ENCODE results near the gene LILRA6. TPM values are rescaled to one million over a fixed set of nuclear protein-coding genes. Genes with fewer than 3 reads are reported as not detected.
"Not testable (repeated sequence)": the region's sequence is repeated elsewhere in the genome, so short reads cannot be mapped to it uniquely, and the experiment has no call there.

The LILRA6 gene
- polyA plus RNA-seq (not detected in 2 replicates), polyA minus RNA-seq (not detected in 2 replicates)

GRCh38 chr19:54242646-54243045, at the start of gene LILRA6:
Gene LILRA6 (minus strand): TSS chr19:54242790.
- not testable (repeated sequence) for H3K36me3 ChIP-seq (ENCODE audit: insufficient read depth, low read length); H3F3A ChIP-seq (ENCODE audit: insufficient read depth, low read length, poor library complexity, severe bottlenecking); H3K9ac ChIP-seq (ENCODE audit: low read length); H3K9me2 ChIP-seq (ENCODE audit: insufficient read depth, low read length); H3K9me3 ChIP-seq (ENCODE audit: low read length); H2AFZ ChIP-seq (ENCODE audit: low read depth, low read length); H3K4me3 ChIP-seq (ENCODE audit: low read length); H4K20me1 ChIP-seq (ENCODE audit: insufficient read depth); H3K27ac ChIP-seq (ENCODE audit: low read length); H3K4me2 ChIP-seq (ENCODE audit: low read length); H3K79me2 ChIP-seq (replicated peaks; ENCODE audit: insufficient read depth, low read length); H3K27me3 ChIP-seq (ENCODE audit: insufficient read depth, low read depth, low read length)

DNA sequence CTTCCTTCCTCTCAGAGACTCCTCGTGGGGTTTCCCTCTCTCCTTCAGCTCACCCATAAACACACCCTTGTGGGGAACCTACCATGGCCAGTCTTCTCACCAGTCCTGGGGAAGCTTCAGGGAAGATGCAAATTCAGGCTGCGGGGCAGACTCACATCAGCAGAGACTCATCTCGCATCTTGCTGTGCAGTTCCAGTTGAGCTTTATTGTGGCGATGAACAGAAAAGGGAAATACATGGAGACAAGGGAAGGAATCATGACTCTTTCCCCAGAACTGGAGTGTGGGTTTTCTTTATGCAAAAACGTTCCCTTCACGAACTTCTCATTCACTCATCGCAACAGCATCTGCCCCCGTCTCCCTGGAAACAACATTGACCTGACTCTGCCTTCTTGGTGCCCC, 46.6 kb upstream of the LILRA6 start:
- H3K79me2 ChIP-seq (replicated peaks; ENCODE audit: insufficient read depth, low read length); H3K9me2 ChIP-seq (ENCODE audit: insufficient read depth, low read length); H3K4me2 ChIP-seq (ENCODE audit: low read length); H3K9ac ChIP-seq (ENCODE audit: low read length); H3K4me3 ChIP-seq (ENCODE audit: low read length); H3K36me3 ChIP-seq (ENCODE audit: insufficient read depth, low read length); H4K20me1 ChIP-seq (ENCODE audit: insufficient read depth); H3K9me3 ChIP-seq (ENCODE audit: low read length); H3K27me3 ChIP-seq (ENCODE audit: insufficient read depth, low read depth, low read length); H3F3A ChIP-seq (ENCODE audit: insufficient read depth, low read length, poor library complexity, severe bottlenecking); H3K27ac ChIP-seq (ENCODE audit: low read length); H2AFZ ChIP-seq (ENCODE audit: low read depth, low read length): not testable (repeated sequence)

DNA sequence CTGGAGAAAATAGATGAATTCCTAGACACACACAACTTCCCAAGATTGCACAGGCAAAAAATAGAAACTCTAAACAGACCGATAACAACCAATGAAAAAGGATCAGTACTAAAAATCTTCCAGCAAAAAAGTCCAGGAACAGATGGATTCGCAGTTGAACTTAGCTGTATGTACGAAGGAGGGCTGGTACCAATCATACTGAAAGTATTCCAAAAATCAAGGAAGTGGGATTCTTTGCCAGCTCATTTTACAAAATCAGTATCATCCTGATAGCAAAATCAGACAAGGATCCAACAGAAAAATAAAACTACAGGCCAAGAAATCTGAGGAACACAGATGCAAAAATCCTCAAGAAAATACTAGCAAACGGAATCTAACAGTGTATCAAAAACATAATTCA, 44.9 kb upstream of the LILRA6 start:
- H3K27me3 ChIP-seq (ENCODE audit: insufficient read depth, low read depth, low read length), result no peaks in the 10 kb centered on the region
- H3K4me2 ChIP-seq (ENCODE audit: low read length), result no peak overlapping the region
- no peaks in the 10 kb centered on the region for H3K9me3 ChIP-seq (ENCODE audit: low read length)
- no peaks in the 10 kb centered on the region for H4K20me1 ChIP-seq (ENCODE audit: insufficient read depth)
- no peak overlapping the region for H2AFZ ChIP-seq (ENCODE audit: low read depth, low read length)
- H3K36me3 ChIP-seq (ENCODE audit: insufficient read depth, low read length), result no peaks in the 10 kb centered on the region
- H3K9me2 ChIP-seq (ENCODE audit: insufficient read depth, low read length), result no peaks in the 10 kb centered on the region
- H3K27ac ChIP-seq (ENCODE audit: low read length), result no peak overlapping the region
- no peaks in the 10 kb centered on the region for H3K79me2 ChIP-seq (replicated peaks; ENCODE audit: insufficient read depth, low read length)
- no peaks in the 10 kb centered on the region for H3F3A ChIP-seq (ENCODE audit: insufficient read depth, low read length, poor library complexity, severe bottlenecking)
- no peak overlapping the region for H3K9ac ChIP-seq (ENCODE audit: low read length)
- no peak overlapping the region for H3K4me3 ChIP-seq (ENCODE audit: low read length)
- TF ChIP-seq, protein P1, sequence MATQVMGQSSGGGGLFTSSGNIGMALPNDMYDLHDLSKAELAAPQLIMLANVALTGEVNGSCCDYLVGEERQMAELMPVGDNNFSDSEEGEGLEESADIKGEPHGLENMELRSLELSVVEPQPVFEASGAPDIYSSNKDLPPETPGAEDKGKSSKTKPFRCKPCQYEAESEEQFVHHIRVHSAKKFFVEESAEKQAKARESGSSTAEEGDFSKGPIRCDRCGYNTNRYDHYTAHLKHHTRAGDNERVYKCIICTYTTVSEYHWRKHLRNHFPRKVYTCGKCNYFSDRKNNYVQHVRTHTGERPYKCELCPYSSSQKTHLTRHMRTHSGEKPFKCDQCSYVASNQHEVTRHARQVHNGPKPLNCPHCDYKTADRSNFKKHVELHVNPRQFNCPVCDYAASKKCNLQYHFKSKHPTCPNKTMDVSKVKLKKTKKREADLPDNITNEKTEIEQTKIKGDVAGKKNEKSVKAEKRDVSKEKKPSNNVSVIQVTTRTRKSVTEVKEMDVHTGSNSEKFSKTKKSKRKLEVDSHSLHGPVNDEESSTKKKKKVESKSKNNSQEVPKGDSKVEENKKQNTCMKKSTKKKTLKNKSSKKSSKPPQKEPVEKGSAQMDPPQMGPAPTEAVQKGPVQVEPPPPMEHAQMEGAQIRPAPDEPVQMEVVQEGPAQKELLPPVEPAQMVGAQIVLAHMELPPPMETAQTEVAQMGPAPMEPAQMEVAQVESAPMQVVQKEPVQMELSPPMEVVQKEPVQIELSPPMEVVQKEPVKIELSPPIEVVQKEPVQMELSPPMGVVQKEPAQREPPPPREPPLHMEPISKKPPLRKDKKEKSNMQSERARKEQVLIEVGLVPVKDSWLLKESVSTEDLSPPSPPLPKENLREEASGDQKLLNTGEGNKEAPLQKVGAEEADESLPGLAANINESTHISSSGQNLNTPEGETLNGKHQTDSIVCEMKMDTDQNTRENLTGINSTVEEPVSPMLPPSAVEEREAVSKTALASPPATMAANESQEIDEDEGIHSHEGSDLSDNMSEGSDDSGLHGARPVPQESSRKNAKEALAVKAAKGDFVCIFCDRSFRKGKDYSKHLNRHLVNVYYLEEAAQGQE (IDR thresholded peaks at IDR 0.05; ENCODE audit: borderline replicate concordance), result no peak
- TF ChIP-seq TAF1 (IDR thresholded peaks at IDR 0.05; ENCODE audit: low read depth) (no peak), POLR2AphosphoS5 (IDR thresholded peaks at IDR 0.05) (no peak), EZH2 (IDR thresholded peaks at IDR 0.05; ENCODE audit: borderline replicate concordance, insufficient read depth, low read length, poor library complexity, severe bottlenecking) (no peak), MXI1 (conservative IDR thresholded peaks at IDR 0.05; ENCODE audit: poor library complexity, severe bottlenecking) (no peak), SMC3 (conservative IDR thresholded peaks at IDR 0.05; ENCODE audit: poor library complexity) (no peak), EP300 (conservative IDR thresholded peaks at IDR 0.05; ENCODE audit: poor library complexity, severe bottlenecking) (no peak), RAD21 (conservative IDR thresholded peaks at IDR 0.05) (no peak)
- TF ChIP-seq, protein P2, sequence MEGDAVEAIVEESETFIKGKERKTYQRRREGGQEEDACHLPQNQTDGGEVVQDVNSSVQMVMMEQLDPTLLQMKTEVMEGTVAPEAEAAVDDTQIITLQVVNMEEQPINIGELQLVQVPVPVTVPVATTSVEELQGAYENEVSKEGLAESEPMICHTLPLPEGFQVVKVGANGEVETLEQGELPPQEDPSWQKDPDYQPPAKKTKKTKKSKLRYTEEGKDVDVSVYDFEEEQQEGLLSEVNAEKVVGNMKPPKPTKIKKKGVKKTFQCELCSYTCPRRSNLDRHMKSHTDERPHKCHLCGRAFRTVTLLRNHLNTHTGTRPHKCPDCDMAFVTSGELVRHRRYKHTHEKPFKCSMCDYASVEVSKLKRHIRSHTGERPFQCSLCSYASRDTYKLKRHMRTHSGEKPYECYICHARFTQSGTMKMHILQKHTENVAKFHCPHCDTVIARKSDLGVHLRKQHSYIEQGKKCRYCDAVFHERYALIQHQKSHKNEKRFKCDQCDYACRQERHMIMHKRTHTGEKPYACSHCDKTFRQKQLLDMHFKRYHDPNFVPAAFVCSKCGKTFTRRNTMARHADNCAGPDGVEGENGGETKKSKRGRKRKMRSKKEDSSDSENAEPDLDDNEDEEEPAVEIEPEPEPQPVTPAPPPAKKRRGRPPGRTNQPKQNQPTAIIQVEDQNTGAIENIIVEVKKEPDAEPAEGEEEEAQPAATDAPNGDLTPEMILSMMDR (IDR thresholded peaks at IDR 0.05; ENCODE audit: poor library complexity, severe bottlenecking), result no peak

DNA sequence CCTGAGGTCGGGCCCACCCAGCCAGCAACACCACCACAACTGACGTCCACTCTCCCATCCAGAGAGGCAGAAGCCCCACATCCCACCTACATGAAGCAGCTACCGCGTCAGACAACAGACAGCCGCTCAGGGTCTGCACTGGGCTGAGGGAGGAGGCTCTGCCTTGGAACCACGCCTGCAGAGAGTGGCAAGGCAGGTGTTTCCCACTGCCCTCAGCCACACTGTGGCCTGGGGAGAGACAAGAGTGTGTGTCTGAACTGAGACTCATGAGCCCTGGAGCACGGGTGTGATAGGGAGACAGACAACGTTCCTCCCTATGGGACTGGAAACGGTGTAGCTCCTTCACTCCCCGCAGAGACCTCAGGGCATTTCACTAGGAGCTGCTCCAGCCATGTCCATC, 43.7 kb upstream of the LILRA6 start:
- H3K79me2 ChIP-seq (replicated peaks; ENCODE audit: insufficient read depth, low read length); H3F3A ChIP-seq (ENCODE audit: insufficient read depth, low read length, poor library complexity, severe bottlenecking); H3K36me3 ChIP-seq (ENCODE audit: insufficient read depth, low read length); H4K20me1 ChIP-seq (ENCODE audit: insufficient read depth); H3K4me3 ChIP-seq (ENCODE audit: low read length); H3K9me3 ChIP-seq (ENCODE audit: low read length); H3K9ac ChIP-seq (ENCODE audit: low read length); H3K27ac ChIP-seq (ENCODE audit: low read length); H3K9me2 ChIP-seq (ENCODE audit: insufficient read depth, low read length); H3K27me3 ChIP-seq (ENCODE audit: insufficient read depth, low read depth, low read length); H3K4me2 ChIP-seq (ENCODE audit: low read length); H2AFZ ChIP-seq (ENCODE audit: low read depth, low read length): not testable (repeated sequence)

GRCh38 chr19:54285427-54286056, 43.0 kb upstream of the LILRA6 start:
- not testable (repeated sequence) for H3K4me2 ChIP-seq (ENCODE audit: low read length); H4K20me1 ChIP-seq (ENCODE audit: insufficient read depth); H3K27ac ChIP-seq (ENCODE audit: low read length); H3K9ac ChIP-seq (ENCODE audit: low read length); H3F3A ChIP-seq (ENCODE audit: insufficient read depth, low read length, poor library complexity, severe bottlenecking); H3K36me3 ChIP-seq (ENCODE audit: insufficient read depth, low read length); H3K27me3 ChIP-seq (ENCODE audit: insufficient read depth, low read depth, low read length); H3K4me3 ChIP-seq (ENCODE audit: low read length); H2AFZ ChIP-seq (ENCODE audit: low read depth, low read length); H3K79me2 ChIP-seq (replicated peaks; ENCODE audit: insufficient read depth, low read length); H3K9me3 ChIP-seq (ENCODE audit: low read length); H3K9me2 ChIP-seq (ENCODE audit: insufficient read depth, low read length)
